Measurements from ENCODE around the gene SNX24.

The SNX24 gene

GRCh38 chr5:122924203-122924602, 78.8 kb downstream of the SNX24 start:
- TF ChIP-seq GATA2 (IDR thresholded peaks at IDR 0.05; ENCODE audit: low read depth, low read length) (no peak), GATA3 (IDR thresholded peaks at IDR 0.05; ENCODE audit: low read depth, low read length) (no peak)

GRCh38 chr5:122924719-122925395, 79.4 kb downstream of the SNX24 start:
- no peak for TF ChIP-seq GATA3 (IDR thresholded peaks at IDR 0.05; ENCODE audit: low read depth, low read length)
- TF ChIP-seq GATA2 (IDR thresholded peaks at IDR 0.05; ENCODE audit: low read depth, low read length) = no peak

GRCh38 chr5:122929001-122929400, 83.6 kb downstream of the SNX24 start:
- TF ChIP-seq GATA2 (IDR thresholded peaks at IDR 0.05; ENCODE audit: low read depth, low read length) (no peak), GATA3 (IDR thresholded peaks at IDR 0.05; ENCODE audit: low read depth, low read length) (no peak)

GRCh38 chr5:122929980-122930379, 84.6 kb downstream of the SNX24 start:
- no peak for TF ChIP-seq GATA2 (IDR thresholded peaks at IDR 0.05; ENCODE audit: low read depth, low read length)
- no peak for TF ChIP-seq GATA3 (IDR thresholded peaks at IDR 0.05; ENCODE audit: low read depth, low read length)

GRCh38 chr5:122933956-122934355, 88.5 kb downstream of the SNX24 start:
- TF ChIP-seq GATA2 (IDR thresholded peaks at IDR 0.05; ENCODE audit: low read depth, low read length) (no peak), GATA3 (IDR thresholded peaks at IDR 0.05; ENCODE audit: low read depth, low read length) (no peak)

- TF ChIP-seq GATA2 (IDR thresholded peaks at IDR 0.05; ENCODE audit: low read depth, low read length) (no peak), GATA3 (IDR thresholded peaks at IDR 0.05; ENCODE audit: low read depth, low read length) (no peak)
Observed at GRCh38 chr5:122936088-122936487, 90.7 kb downstream of the SNX24 start.

GRCh38 chr5:122937914-122938313, 92.5 kb downstream of the SNX24 start:
- TF ChIP-seq GATA3 (IDR thresholded peaks at IDR 0.05; ENCODE audit: low read depth, low read length) (no peak), GATA2 (IDR thresholded peaks at IDR 0.05; ENCODE audit: low read depth, low read length) (no peak)

- TF ChIP-seq GATA2 (IDR thresholded peaks at IDR 0.05; ENCODE audit: low read depth, low read length) (no peak), GATA3 (IDR thresholded peaks at IDR 0.05; ENCODE audit: low read depth, low read length) (no peak)
Observed at GRCh38 chr5:122940890-122941289, 95.5 kb downstream of the SNX24 start.

- TF ChIP-seq GATA2 (IDR thresholded peaks at IDR 0.05; ENCODE audit: low read depth, low read length) (no peak), GATA3 (IDR thresholded peaks at IDR 0.05; ENCODE audit: low read depth, low read length) (no peak)
Observed at GRCh38 chr5:122941737-122942136, 96.3 kb downstream of the SNX24 start.

GRCh38 chr5:122942164-122942914, 96.9 kb downstream of the SNX24 start:
- TF ChIP-seq GATA2 (IDR thresholded peaks at IDR 0.05; ENCODE audit: low read depth, low read length) (peak; percentile 32; the same call in 1 of the 2 replicates), GATA3 (IDR thresholded peaks at IDR 0.05; ENCODE audit: low read depth, low read length) (no peak)

- TF ChIP-seq GATA2 (IDR thresholded peaks at IDR 0.05; ENCODE audit: low read depth, low read length) (no peak), GATA3 (IDR thresholded peaks at IDR 0.05; ENCODE audit: low read depth, low read length) (no peak)
Observed at GRCh38 chr5:122943050-122943698, 97.8 kb downstream of the SNX24 start.

- TF ChIP-seq GATA3 (IDR thresholded peaks at IDR 0.05; ENCODE audit: low read depth, low read length) = no peak
- TF ChIP-seq GATA2 (IDR thresholded peaks at IDR 0.05; ENCODE audit: low read depth, low read length) = no peak
Observed at GRCh38 chr5:122944051-122944450, 98.6 kb downstream of the SNX24 start.

GRCh38 chr5:122947372-122947771, 102.0 kb downstream of the SNX24 start:
- no peak for TF ChIP-seq GATA3 (IDR thresholded peaks at IDR 0.05; ENCODE audit: low read depth, low read length)
- TF ChIP-seq GATA2 (IDR thresholded peaks at IDR 0.05; ENCODE audit: low read depth, low read length) = no peak

- TF ChIP-seq GATA3 (IDR thresholded peaks at IDR 0.05; ENCODE audit: low read depth, low read length) (no peak), GATA2 (IDR thresholded peaks at IDR 0.05; ENCODE audit: low read depth, low read length) (no peak)
Observed at GRCh38 chr5:122947772-122948171, 102.4 kb downstream of the SNX24 start.

Measured in SH-SY5Y (cell line).